A549 (cell line): ENCODE data around the gene RPN1. TPM values are rescaled to one million over a fixed set of nuclear protein-coding genes. Genes with fewer than 3 reads are reported as not detected.

Source experiments
- ATAC-seq, 2 experiments: fragments of 200-7000 bp in 1 of 2; fragments of >200 bp in 1 of 2; cut with Nextera tagmentation in 1 of 2; cut with Tn5 transposase in 1 of 2; 3 replicates each; pipeline versions ENCODE4 v1.8.0 to v1.9.1; 2018 to 2020; ENCODE audit warnings: mild to moderate bottlenecking in 1 of 2, moderate library complexity in 1 of 2
- CTCF ChIA-PET: fragments of 300-600 bp; sonication (Branson Sonifier 250); formaldehyde crosslinking; extraction: SDS; loops from one replicate; lab custom pipeline; 2021; ENCODE audit warnings: antibody characterized with exemption, inconsistent platforms; lab: Yijun Ruan, JAX
- POLR2A ChIA-PET: fragments of 350-600 bp; formaldehyde crosslinking; extraction: SDS; loops from one replicate; lab custom pipeline; 2021; ENCODE audit warnings: antibody characterized with exemption, inconsistent platforms; lab: Yijun Ruan, JAX
- DNase-seq, 2 experiments: peaks; one replicate each; pipeline versions ENCODE4 v3.0.0 to v3.0.0-alpha.2; 2011 to 2016; ENCODE audit warnings: low read depth in 1 of 2, low spot score in 1 of 2
- FAIRE-seq: peaks from 2 replicates; lab custom pipeline; 2011; peaks lifted over from hg19 to GRCh38; lab: Jason Lieb, UNC
- H3K27ac ChIP-seq, 2 experiments: fragments of >200 bp; sonication (Bioruptor Twin); formaldehyde crosslinking; 3 replicates each; pipeline ENCODE4 v1.5.1; 2016 to 2017
- H3K4me1 ChIP-seq: fragments of >200 bp; sonication (Bioruptor Twin); formaldehyde crosslinking; 3 replicates; pipeline ENCODE4 v1.6.1; 2016
- H3K4me2 ChIP-seq: fragments of >200 bp; sonication (Bioruptor Twin); formaldehyde crosslinking; 3 replicates; pipeline ENCODE4 v1.6.1; 2016
- H3K4me3 ChIP-seq: fragments of >200 bp; sonication (Bioruptor Twin); formaldehyde crosslinking; 3 replicates; pipeline ENCODE4 v1.5.1; 2016
- H3K9me3 ChIP-seq: fragments of >200 bp; sonication (Bioruptor Twin); formaldehyde crosslinking; 3 replicates; pipeline ENCODE4 v1.6.1; 2016
- ATOH8 ChIP-seq: fragments of 250-450 bp; sonication (Bioruptor Pico); IDR thresholded peaks from 2 replicates; pipeline ENCODE4 v1.5.0; 2020; ENCODE audit warnings: low read depth, mild to moderate bottlenecking, moderate library complexity
- BCL3 ChIP-seq: fragments of >200 bp; sonication (Bioruptor Twin); formaldehyde crosslinking; IDR thresholded peaks from 3 replicates; pipeline ENCODE4 v1.6.1; 2016
- BHLHE40 ChIP-seq: IDR thresholded peaks from 2 replicates; pipeline ENCODE4 v1.6.1; 2012; ENCODE audit warnings: low read depth, low read length, inconsistent platforms
- CBX2 ChIP-seq: fragments of 200-600 bp; sonication (generic); IDR thresholded peaks from 2 replicates; pipeline ENCODE4 v1.6.1; 2016; ENCODE audit warnings: low read depth, mild to moderate bottlenecking, borderline replicate concordance
- CBX8 ChIP-seq: fragments of 200-600 bp; sonication (generic); IDR thresholded peaks from 2 replicates; pipeline ENCODE4 v1.6.1; 2016
- CEBPB ChIP-seq, 2 experiments: fragments of >200 bp in 1 of 2; sonication (Bioruptor Twin) in 1 of 2; formaldehyde crosslinking in 1 of 2; IDR thresholded peaks; 2 replicates each; pipeline ENCODE4 v1.6.1; 2012 to 2016
- CHD2 ChIP-seq: fragments of 150-350 bp; IDR thresholded peaks from 2 replicates; pipeline ENCODE4 v1.6.1; 2014; ENCODE audit warnings: low read length; ENCODE audit not compliant: partially characterized antibody
- CHD4 ChIP-seq: fragments of 200-600 bp; sonication (generic); IDR thresholded peaks from 2 replicates; pipeline ENCODE4 v1.6.1; 2016; ENCODE audit warnings: antibody characterized with exemption, mild to moderate bottlenecking, borderline replicate concordance
- CTCF ChIP-seq: fragments of >200 bp; sonication (Bioruptor Twin); formaldehyde crosslinking; IDR thresholded peaks from 3 replicates; pipeline ENCODE4 v1.5.1; 2016
- EHF ChIP-seq: fragments of 250-450 bp; sonication (Bioruptor Pico); IDR thresholded peaks from 2 replicates; pipeline ENCODE4 v1.5.0; 2020; ENCODE audit warnings: mild to moderate bottlenecking
- EP300 ChIP-seq, 2 experiments: fragments of >200 bp; sonication (Bioruptor Twin); formaldehyde crosslinking; IDR thresholded peaks; 2 replicates in 1 of 2; 3 replicates in 1 of 2; pipeline ENCODE4 v1.6.1; 2016 to 2017
- FOXS1 ChIP-seq: fragments of 250-450 bp; sonication (Bioruptor Pico); IDR thresholded peaks from 2 replicates; pipeline ENCODE4 v1.5.0; 2020; ENCODE audit warnings: mild to moderate bottlenecking, moderate library complexity
- HDAC2 ChIP-seq: fragments of 200-600 bp; sonication (generic); IDR thresholded peaks from 2 replicates; pipeline ENCODE4 v1.6.1; 2016
- HEYL ChIP-seq: fragments of 250-450 bp; sonication (Bioruptor Pico); IDR thresholded peaks from 2 replicates; pipeline ENCODE4 v1.8.0; 2021; ENCODE audit warnings: mild to moderate bottlenecking, moderate library complexity
- HMGXB4 ChIP-seq: fragments of 250-450 bp; sonication (Bioruptor Pico); IDR thresholded peaks from 2 replicates; pipeline ENCODE4 v1.5.0; 2021; ENCODE audit warnings: mild to moderate bottlenecking, moderate library complexity, borderline replicate concordance
- HOXB13 ChIP-seq: fragments of 250-450 bp; sonication (Bioruptor Pico); IDR thresholded peaks from 2 replicates; pipeline ENCODE4 v1.5.0; 2020; ENCODE audit warnings: low read depth, mild to moderate bottlenecking, moderate library complexity
- HOXB5 ChIP-seq: fragments of 250-450 bp; sonication (Bioruptor Pico); IDR thresholded peaks from 2 replicates; pipeline ENCODE4 v1.5.0; 2020; ENCODE audit warnings: mild to moderate bottlenecking, moderate library complexity
- JUNB ChIP-seq: fragments of >200 bp; sonication (Bioruptor Twin); formaldehyde crosslinking; IDR thresholded peaks from 2 replicates; pipeline ENCODE4 v1.6.1; 2016
- KDM1A ChIP-seq: fragments of 200-600 bp; sonication (generic); IDR thresholded peaks from 2 replicates; pipeline ENCODE4 v1.6.1; 2016; ENCODE audit warnings: low read depth, mild to moderate bottlenecking
- MAFK ChIP-seq: fragments of 450-650 bp; IDR thresholded peaks from 2 replicates; pipeline ENCODE4 v1.6.1; 2014; ENCODE audit not compliant: partially characterized antibody
- MAX ChIP-seq: IDR thresholded peaks from 2 replicates; pipeline ENCODE4 v1.6.1; 2012
- MYC ChIP-seq: IDR thresholded peaks from 2 replicates; pipeline ENCODE4 v1.6.1; 2012; ENCODE audit warnings: mild to moderate bottlenecking, inconsistent platforms, low read length, improper control_type of control experiment, borderline replicate concordance
- NFE2L2 ChIP-seq: fragments of 150-350 bp; conservative IDR thresholded peaks from 2 replicates; pipeline ENCODE4 v1.6.1; 2014; ENCODE audit warnings: low read length
- NPAS2 ChIP-seq: fragments of 250-450 bp; sonication (Bioruptor Pico); IDR thresholded peaks from 2 replicates; pipeline ENCODE4 v1.8.0; 2022; ENCODE audit warnings: mild to moderate bottlenecking, moderate library complexity, borderline replicate concordance
- NR3C1 ChIP-seq: fragments of >200 bp; sonication (Bioruptor Twin); formaldehyde crosslinking; IDR thresholded peaks from 3 replicates; pipeline ENCODE4 v1.6.1; 2017
- PHF8 ChIP-seq: fragments of 200-600 bp; sonication (generic); IDR thresholded peaks from 2 replicates; pipeline ENCODE4 v1.6.1; 2016; ENCODE audit warnings: low read depth, mild to moderate bottlenecking, antibody characterized with exemption, moderate library complexity, borderline replicate concordance
- POLR2A ChIP-seq: IDR thresholded peaks from 2 replicates; pipeline ENCODE4 v1.6.1; 2012; ENCODE audit warnings: mild to moderate bottlenecking, low read length
- RAD21 ChIP-seq, 2 experiments: fragments of >200 bp in 1 of 2; sonication (Bioruptor Twin) in 1 of 2; formaldehyde crosslinking in 1 of 2; IDR thresholded peaks in 1 of 2; conservative IDR thresholded peaks in 1 of 2; 2 replicates in 1 of 2; 3 replicates in 1 of 2; pipeline ENCODE4 v1.6.1; 2012 to 2018; ENCODE audit warnings: inconsistent platforms in 1 of 2
- RARB ChIP-seq: fragments of 250-450 bp; sonication (Bioruptor Pico); IDR thresholded peaks from 2 replicates; pipeline ENCODE4 v1.8.0; 2021; ENCODE audit warnings: mild to moderate bottlenecking, moderate library complexity
- RNF2 ChIP-seq: fragments of 200-600 bp; sonication (generic); IDR thresholded peaks from 2 replicates; pipeline ENCODE4 v1.6.1; 2016; ENCODE audit warnings: low read depth, mild to moderate bottlenecking, antibody characterized with exemption, moderate library complexity, borderline replicate concordance
- TFCP2L1 ChIP-seq: fragments of 250-450 bp; sonication (Bioruptor Pico); IDR thresholded peaks from 2 replicates; pipeline ENCODE4 v1.5.0; 2021; ENCODE audit warnings: mild to moderate bottlenecking
- TP53 ChIP-seq: fragments of 250-450 bp; sonication (Bioruptor Pico); IDR thresholded peaks from 2 replicates; pipeline ENCODE4 v1.5.0; 2021; ENCODE audit warnings: mild to moderate bottlenecking, moderate library complexity
- ZC3H11A ChIP-seq: fragments of 450-650 bp; IDR thresholded peaks from 2 replicates; pipeline ENCODE4 v1.6.1; 2014; ENCODE audit warnings: antibody characterized with exemption, mild to moderate bottlenecking
- ZNF302 ChIP-seq: fragments of 250-450 bp; sonication (Bioruptor Pico); IDR thresholded peaks from 2 replicates; pipeline ENCODE4 v1.9.0; 2021; ENCODE audit warnings: inconsistent platforms, mild to moderate bottlenecking, moderate library complexity
- WGBS: methylation state at CpG from one replicate; pipeline ENCODE4 v1.1.6; 2017; ENCODE audit errors: missing lambda C conversion rate; 5-methylcytosine and 5-hydroxymethylcytosine counted together
- polyA plus RNA-seq, 4 experiments: library from polyadenylated mRNA; depleted of rRNA in 3 of 4; stranded (reverse); fragments of >200 nt; fragmentation: RNase III in 1 of 4; extraction: RNeasy Plus Mini Kit Qiagen cat#74134 plus additional on column Dnase treatment in 1 of 4; gene quantifications; 2 replicates in 3 of 4; 3 replicates in 1 of 4; pipeline ENCODE4 v1.2.3, GENCODE V29; 2011 to 2017

Gene RPN1
- polyA plus RNA-seq, 2 of the 4 experiments (the other 2 are of a cell fraction): 145 to 279 TPM

- TF ChIP-seq TP53 (CRISPR knock-in tag) (no peak), RARB (CRISPR knock-in tag) (no peak), HMGXB4 (CRISPR knock-in tag) (no peak), RNF2 (no peak), NR3C1 (no peak), HEYL (CRISPR knock-in tag) (no peak)
Observed at GRCh38 chr3:128681369-128681829, 30.8 kb upstream of the RPN1 start (continued).

- Histone ChIP-seq H3K27ac (peak overlapping the region; percentile 97 to 98), H3K4me1 (0 out of 3 replicates have a peak, but pooled peaks cover 5% of the 10 kb centered on the region), H3K4me2 (peak overlapping the region; percentile 88), H3K9me3 (no peaks in the 10 kb centered on the region), H3K4me3 (peak overlapping the region; percentile 54)
- ATAC-seq (peak; percentile 98 to 99), DNase-seq (peak; percentile 91 to 98), FAIRE-seq (no peak)
- WGBS: 0% methylated on average over 4 of the region's 67 CpGs
- ChIA-PET POLR2A (interaction anchor here (0.6 to 1.7 kb wide), 14 partner anchors 9 to 198 kb away, joined by 3 to 13 read pairs (median 6); partner anchors contain the start of genes ACAD9 and RAB7A), CTCF (interaction anchor here (0.6 to 4.4 kb wide), 51 partner anchors 11 to 254 kb away, joined by 3 to 57 read pairs (median 5); partner anchors contain the start of genes ACAD9 and RAB7A)
- TF ChIP-seq TFCP2L1 (CRISPR knock-in tag) (no peak), JUNB (no peak), NR3C1 (no peak), ZC3H11A (no peak), FOXS1 (CRISPR knock-in tag) (no peak), POLR2A (no peak; the same call in none of the 2 replicates), CTCF (peak; percentile 88), MAX (peak; percentile 80), EHF (CRISPR knock-in tag) (0 out of 2 replicates have a peak, but pooled peaks have one; percentile 27), MAFK (peak; percentile 1), PHF8 (peak; percentile 64; the same call in 1 of the 2 replicates), CHD4 (0 out of 2 replicates have a peak, but pooled peaks have one; percentile 1), RAD21 (conservative IDR thresholded peaks at IDR 0.05 in 1 of 2, IDR thresholded peaks at IDR 0.05 in 1 of 2) (peak; percentile 62 to 78), HOXB13 (CRISPR knock-in tag) (peak; percentile 38; the same call in 1 of the 2 replicates), KDM1A (no peak), TP53 (CRISPR knock-in tag) (no peak; the same call in 1 of the 2 replicates), CHD2 (no peak), ATOH8 (no peak), BHLHE40 (no peak), CBX2 (no peak), ZNF302 (no peak), NFE2L2 (no peak), CBX8 (no peak), CEBPB (IDR thresholded peaks at IDR 0.05) (no peak), EP300 (IDR thresholded peaks at IDR 0.05) (no peak), HOXB5 (CRISPR knock-in tag) (0 out of 2 replicates have a peak, but pooled peaks have one; percentile 36), NPAS2 (CRISPR knock-in tag) (no peak), BCL3 (peak; percentile 84), HDAC2 (no peak), MYC (peak; percentile 8; the same call in 1 of the 2 replicates)
Observed at GRCh38 chr3:128680603-128681368, 30.2 kb upstream of the RPN1 start.
